Measurements from ENCODE around the gene AGAP2.

AGAP2 gene

GRCh38 chr12:57765698-57766463, 27.3 kb upstream of the AGAP2 start:
- no peak for DNase-seq (ENCODE audit: low spot score)
- Histone ChIP-seq H3K4me3 (ENCODE audit: severe bottlenecking) (peak overlapping the region; percentile 55), H3K27me3 (ENCODE audit: insufficient read depth, poor library complexity, severe bottlenecking) (no peaks in the 10 kb centered on the region), H3K27ac (ENCODE audit: poor library complexity, severe bottlenecking) (peak overlapping the region; percentile 83), H3K36me3 (ENCODE audit: low read depth) (peaks cover 41% of the 10 kb centered on the region), H3K4me1 (ENCODE audit: insufficient read depth, poor library complexity, severe bottlenecking) (peaks cover 4% of the 10 kb centered on the region), H3K9me3 (ENCODE audit: severe bottlenecking) (no peaks in the 10 kb centered on the region)
- TF ChIP-seq CTCF (IDR thresholded peaks at IDR 0.05; ENCODE audit: poor library complexity, severe bottlenecking): no peak
- peak; percentile 27 for ATAC-seq (ENCODE audit: low read depth)

GRCh38 chr12:57765003-57765697, 26.6 kb upstream of the AGAP2 start:
- DNase-seq (ENCODE audit: low spot score) (peak; percentile 87), ATAC-seq (ENCODE audit: low read depth) (peak; percentile 62)
- Histone ChIP-seq H3K9me3 (ENCODE audit: severe bottlenecking) (no peaks in the 10 kb centered on the region), H3K27ac (ENCODE audit: poor library complexity, severe bottlenecking) (peak overlapping the region; percentile 83), H3K4me3 (ENCODE audit: severe bottlenecking) (peak overlapping the region; percentile 55), H3K36me3 (ENCODE audit: low read depth) (peaks cover 38% of the 10 kb centered on the region), H3K27me3 (ENCODE audit: insufficient read depth, poor library complexity, severe bottlenecking) (no peaks in the 10 kb centered on the region), H3K4me1 (ENCODE audit: insufficient read depth, poor library complexity, severe bottlenecking) (peaks cover 4% of the 10 kb centered on the region)
- TF ChIP-seq CTCF (IDR thresholded peaks at IDR 0.05; ENCODE audit: poor library complexity, severe bottlenecking): peak; percentile 63

- H3K9me3 ChIP-seq (ENCODE audit: severe bottlenecking): no peaks in the 10 kb centered on the region
- DNase-seq (ENCODE audit: low spot score) (no peak), ATAC-seq (ENCODE audit: low read depth) (no peak)
- peaks cover 4% of the 10 kb centered on the region for H3K4me1 ChIP-seq (ENCODE audit: insufficient read depth, poor library complexity, severe bottlenecking)
- no peak for TF ChIP-seq CTCF (IDR thresholded peaks at IDR 0.05; ENCODE audit: poor library complexity, severe bottlenecking)
- H3K27ac ChIP-seq (ENCODE audit: poor library complexity, severe bottlenecking): peak overlapping the region; percentile 83
- no peaks in the 10 kb centered on the region for H3K27me3 ChIP-seq (ENCODE audit: insufficient read depth, poor library complexity, severe bottlenecking)
- H3K36me3 ChIP-seq (ENCODE audit: low read depth): peaks cover 37% of the 10 kb centered on the region
- H3K4me3 ChIP-seq (ENCODE audit: severe bottlenecking): peak overlapping the region; percentile 55
These were observed 26.1 kb upstream of the AGAP2 start for GRCh38 chr12:57764662-57765002.

GRCh38 chr12:57763881-57764661, 25.5 kb upstream of the AGAP2 start:
- Histone ChIP-seq H3K27ac (ENCODE audit: poor library complexity, severe bottlenecking) (peak overlapping the region; percentile 83), H3K27me3 (ENCODE audit: insufficient read depth, poor library complexity, severe bottlenecking) (no peaks in the 10 kb centered on the region), H3K36me3 (ENCODE audit: low read depth) (peaks cover 37% of the 10 kb centered on the region), H3K9me3 (ENCODE audit: severe bottlenecking) (no peaks in the 10 kb centered on the region), H3K4me1 (ENCODE audit: insufficient read depth, poor library complexity, severe bottlenecking) (peaks cover 4% of the 10 kb centered on the region), H3K4me3 (ENCODE audit: severe bottlenecking) (peak overlapping the region; percentile 55)
- no peak for TF ChIP-seq CTCF (IDR thresholded peaks at IDR 0.05; ENCODE audit: poor library complexity, severe bottlenecking)
- no peak for ATAC-seq (ENCODE audit: low read depth)
- DNase-seq (ENCODE audit: low spot score): no peak
